ENCODE results near the gene DOCK11. TPM values are rescaled to one million over a fixed set of nuclear protein-coding genes. Genes with fewer than 3 reads are reported as not detected.

Gene DOCK11
- total and polyA plus RNA-seq, 2 donors (not counting 3 experiments of a cell fraction or from before 2014, with no cell fraction given): 0.37 to 0.86 TPM

DNA sequence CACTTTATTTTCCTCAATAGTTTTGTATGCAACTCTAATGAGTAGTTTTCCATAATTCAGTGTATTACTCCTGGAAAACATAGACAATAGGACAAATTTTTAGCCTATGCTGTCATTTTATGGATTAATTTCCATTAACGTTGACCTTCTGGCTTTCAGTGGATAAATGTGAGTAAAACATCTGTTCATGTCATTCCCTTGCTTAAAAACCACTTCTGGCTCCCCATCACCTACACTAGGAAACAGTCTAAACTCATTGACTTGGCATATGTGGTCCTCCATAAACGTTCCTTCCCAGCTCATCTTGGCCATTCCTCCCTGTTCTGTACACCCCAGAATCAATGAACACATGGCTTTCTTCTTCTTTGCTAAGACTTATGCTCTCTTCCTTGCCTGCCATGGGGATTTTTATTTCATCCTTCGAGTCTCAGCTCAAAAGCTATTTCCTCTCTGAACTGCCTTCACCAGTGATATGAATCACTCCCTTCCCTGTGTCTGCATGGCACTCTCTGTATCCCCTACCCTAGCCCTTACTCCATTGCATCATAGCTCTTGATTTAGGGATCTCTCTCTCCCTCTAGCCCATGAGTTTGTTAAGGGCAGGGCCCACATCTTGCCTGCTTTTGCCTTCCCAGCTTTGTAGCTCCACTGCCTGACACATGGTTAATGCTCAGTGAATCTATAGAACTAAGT is 34.8 kb downstream of the DOCK11 start:
- peaks cover 0 to 2% of the 10 kb centered on the region in 2 experiments for H3K27me3 ChIP-seq (ENCODE audit: control insufficient read depth in 2 of 2, insufficient read depth in 2 of 2, low read length in 2 of 2)
- no peak overlapping the region for H3K27ac ChIP-seq (ENCODE audit: insufficient read depth, low read depth, low read length)
- no peak overlapping the region for H3K4me2 ChIP-seq (ENCODE audit: insufficient read depth, low read length)
- no TSS peak for BruUV-seq (replicated peaks)
- no peak for DNase-seq (ENCODE audit: low read depth, low spot score)
- TF ChIP-seq POLR2AphosphoS5 (IDR thresholded peaks at IDR 0.05; ENCODE audit: insufficient read depth, low read depth, low read length): no peak
- TF ChIP-seq, protein P1, sequence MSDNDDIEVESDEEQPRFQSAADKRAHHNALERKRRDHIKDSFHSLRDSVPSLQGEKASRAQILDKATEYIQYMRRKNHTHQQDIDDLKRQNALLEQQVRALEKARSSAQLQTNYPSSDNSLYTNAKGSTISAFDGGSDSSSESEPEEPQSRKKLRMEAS (IDR thresholded peaks at IDR 0.05; ENCODE audit: insufficient read depth, insufficient read length): no peak
- TF ChIP-seq GATA2 (IDR thresholded peaks at IDR 0.05; ENCODE audit: insufficient read depth, insufficient read length, low read depth, low read length): no peak
- TF ChIP-seq POLR2A (IDR thresholded peaks at IDR 0.05; ENCODE audit: low read depth, low read length): no peak
- no peak for TF ChIP-seq MYC (IDR thresholded peaks at IDR 0.05; ENCODE audit: low read depth, low read length)
- TF ChIP-seq EZH2 (IDR thresholded peaks at IDR 0.05; ENCODE audit: borderline replicate concordance, low read depth, low read length, severe bottlenecking): no peak
- TF ChIP-seq JUN (IDR thresholded peaks at IDR 0.05; ENCODE audit: borderline replicate concordance, insufficient read depth, insufficient read length, low read depth): no peak
- TF ChIP-seq CTCF (IDR thresholded peaks at IDR 0.05; ENCODE audit: extremely low read depth in 1 of 2, insufficient read depth in 1 of 2, low read depth in 1 of 2, low read length in 2 of 2): no peak
- no peak for TF ChIP-seq FOS (IDR thresholded peaks at IDR 0.05; ENCODE audit: borderline replicate concordance, insufficient read depth, low read length)
- dilution Hi-C loops (cut with MboI; ENCODE audit: extremely low pct_ligation_motif_present, low sequenced_read_pairs) (no loop called here), intact Hi-C loops (cut with micrococcal nuclease) (no loop called here)
- ChIA-PET POLR2A (no interaction called here), CTCF (interaction anchor here (1.3 kb wide), 1 partner anchor 31 kb away, joined by 4 read pairs; no protein-coding TSS in a partner anchor)
- no peaks in the 10 kb centered on the region for H3K79me2 ChIP-seq (ENCODE audit: control insufficient read depth, insufficient read depth, low read length)
- no peaks in the 10 kb centered on the region for H4K20me1 ChIP-seq (replicated peaks; ENCODE audit: control insufficient read depth, extremely low read depth, insufficient read depth, low read length)
- no peak overlapping the region for H3K4me3 ChIP-seq (replicated peaks in 1 of 3; ENCODE audit: insufficient read depth in 1 of 3, low read depth in 1 of 3, low read length in 3 of 3)
- H3K9me3 ChIP-seq (replicated peaks; ENCODE audit: control insufficient read depth, insufficient read depth, low read length): no peaks in the 10 kb centered on the region
- no peak overlapping the region for H3K9ac ChIP-seq (replicated peaks; ENCODE audit: extremely low read depth, insufficient read depth, low read length)
- FAIRE-seq: no peak
- no peaks in the 10 kb centered on the region for H3K36me3 ChIP-seq (ENCODE audit: control insufficient read depth in 2 of 2, extremely low read depth in 1 of 2, insufficient read depth in 2 of 2, low read length in 2 of 2)
- no peaks in the 10 kb centered on the region for H3K4me1 ChIP-seq (ENCODE audit: control insufficient read depth, extremely low read depth, insufficient read depth, low read length)
- H2AFZ ChIP-seq (ENCODE audit: low read depth, low read length): no peak overlapping the region
- no peaks in the 10 kb centered on the region for H3K9me1 ChIP-seq (replicated peaks; ENCODE audit: control insufficient read depth, extremely low read depth, insufficient read depth, low read length)
